ENCODE results near the gene TEAD1. TPM values are rescaled to one million over a fixed set of nuclear protein-coding genes. Genes with fewer than 3 reads are reported as not detected.

Gene TEAD1
- total and polyA plus RNA-seq, 2 experiments from 2014 or later, result 24.5 to 103 TPM

DNA sequence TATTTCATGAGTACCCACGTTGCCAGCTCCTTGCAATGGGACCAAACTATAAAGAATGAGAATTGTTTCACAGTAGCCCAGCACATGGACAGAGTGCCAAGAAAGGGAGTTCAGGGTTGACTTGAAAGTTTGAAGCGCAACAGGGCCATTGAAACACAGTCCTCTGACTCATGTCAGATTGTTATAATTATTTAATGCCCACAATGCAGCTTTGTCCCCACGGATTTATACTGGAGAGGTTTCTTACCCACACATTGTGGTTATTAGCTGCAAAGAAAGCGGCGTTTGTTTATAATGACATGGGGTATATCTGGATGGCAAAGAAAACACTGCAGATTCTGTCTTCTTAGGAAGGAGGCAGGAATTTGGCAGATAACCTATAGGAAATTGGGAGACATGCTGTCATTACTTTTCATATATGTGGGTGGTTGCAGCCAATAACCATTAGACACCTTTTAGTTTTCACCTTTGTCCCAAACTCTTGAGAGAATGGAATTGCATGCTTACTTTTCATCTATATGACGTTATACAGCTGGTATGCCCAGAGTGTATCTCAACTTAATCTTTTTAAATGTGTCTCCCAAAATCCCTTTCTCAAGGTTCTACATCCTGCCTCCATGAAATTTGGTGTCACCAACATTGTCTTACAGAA is 143.6 kb downstream of the TEAD1 start:
- Mint-ChIP-seq H3K36me3 (ENCODE audit: low read depth) (no peaks in the 10 kb centered on the region), H3K27me3 (ENCODE audit: insufficient read depth, low read depth, poor library complexity) (peaks cover 2% of the 10 kb centered on the region), H3K4me1 (peaks cover 56% of the 10 kb centered on the region), H3K9me3 (no peaks in the 10 kb centered on the region), H3K27ac (no peak overlapping the region), H3K4me3 (no peak overlapping the region)
- Histone ChIP-seq H3K4me2 (no peak overlapping the region), H4K20me1 (replicated peaks; ENCODE audit: insufficient read depth) (peaks cover 13% of the 10 kb centered on the region), H3K4me1 (ENCODE audit: insufficient read depth) (peaks cover 35% of the 10 kb centered on the region), H2AFZ (no peak overlapping the region), H3F3A (replicated peaks; ENCODE audit: low read depth) (no peaks in the 10 kb centered on the region), H3K27ac (ENCODE audit: low read depth) (no peak overlapping the region), H3K36me3 (ENCODE audit: insufficient read depth) (no peaks in the 10 kb centered on the region), H3K4me3 (no peak overlapping the region), H3K79me2 (replicated peaks; ENCODE audit: insufficient read depth) (peaks cover 85% of the 10 kb centered on the region), H3K9me2 (ENCODE audit: insufficient read depth) (no peaks in the 10 kb centered on the region), H3K27me3 (ENCODE audit: insufficient read depth) (no peaks in the 10 kb centered on the region)
- TF ChIP-seq, protein P1, sequence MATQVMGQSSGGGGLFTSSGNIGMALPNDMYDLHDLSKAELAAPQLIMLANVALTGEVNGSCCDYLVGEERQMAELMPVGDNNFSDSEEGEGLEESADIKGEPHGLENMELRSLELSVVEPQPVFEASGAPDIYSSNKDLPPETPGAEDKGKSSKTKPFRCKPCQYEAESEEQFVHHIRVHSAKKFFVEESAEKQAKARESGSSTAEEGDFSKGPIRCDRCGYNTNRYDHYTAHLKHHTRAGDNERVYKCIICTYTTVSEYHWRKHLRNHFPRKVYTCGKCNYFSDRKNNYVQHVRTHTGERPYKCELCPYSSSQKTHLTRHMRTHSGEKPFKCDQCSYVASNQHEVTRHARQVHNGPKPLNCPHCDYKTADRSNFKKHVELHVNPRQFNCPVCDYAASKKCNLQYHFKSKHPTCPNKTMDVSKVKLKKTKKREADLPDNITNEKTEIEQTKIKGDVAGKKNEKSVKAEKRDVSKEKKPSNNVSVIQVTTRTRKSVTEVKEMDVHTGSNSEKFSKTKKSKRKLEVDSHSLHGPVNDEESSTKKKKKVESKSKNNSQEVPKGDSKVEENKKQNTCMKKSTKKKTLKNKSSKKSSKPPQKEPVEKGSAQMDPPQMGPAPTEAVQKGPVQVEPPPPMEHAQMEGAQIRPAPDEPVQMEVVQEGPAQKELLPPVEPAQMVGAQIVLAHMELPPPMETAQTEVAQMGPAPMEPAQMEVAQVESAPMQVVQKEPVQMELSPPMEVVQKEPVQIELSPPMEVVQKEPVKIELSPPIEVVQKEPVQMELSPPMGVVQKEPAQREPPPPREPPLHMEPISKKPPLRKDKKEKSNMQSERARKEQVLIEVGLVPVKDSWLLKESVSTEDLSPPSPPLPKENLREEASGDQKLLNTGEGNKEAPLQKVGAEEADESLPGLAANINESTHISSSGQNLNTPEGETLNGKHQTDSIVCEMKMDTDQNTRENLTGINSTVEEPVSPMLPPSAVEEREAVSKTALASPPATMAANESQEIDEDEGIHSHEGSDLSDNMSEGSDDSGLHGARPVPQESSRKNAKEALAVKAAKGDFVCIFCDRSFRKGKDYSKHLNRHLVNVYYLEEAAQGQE (IDR thresholded peaks at IDR 0.05; ENCODE audit: unreplicated experiment), result no peak
- TF ChIP-seq ZNF331 (CRISPR knock-in tag; IDR thresholded peaks at IDR 0.05; ENCODE audit: low read depth) (no peak), ZNF114 (CRISPR knock-in tag; IDR thresholded peaks at IDR 0.05) (no peak)
- TF ChIP-seq, protein P2, sequence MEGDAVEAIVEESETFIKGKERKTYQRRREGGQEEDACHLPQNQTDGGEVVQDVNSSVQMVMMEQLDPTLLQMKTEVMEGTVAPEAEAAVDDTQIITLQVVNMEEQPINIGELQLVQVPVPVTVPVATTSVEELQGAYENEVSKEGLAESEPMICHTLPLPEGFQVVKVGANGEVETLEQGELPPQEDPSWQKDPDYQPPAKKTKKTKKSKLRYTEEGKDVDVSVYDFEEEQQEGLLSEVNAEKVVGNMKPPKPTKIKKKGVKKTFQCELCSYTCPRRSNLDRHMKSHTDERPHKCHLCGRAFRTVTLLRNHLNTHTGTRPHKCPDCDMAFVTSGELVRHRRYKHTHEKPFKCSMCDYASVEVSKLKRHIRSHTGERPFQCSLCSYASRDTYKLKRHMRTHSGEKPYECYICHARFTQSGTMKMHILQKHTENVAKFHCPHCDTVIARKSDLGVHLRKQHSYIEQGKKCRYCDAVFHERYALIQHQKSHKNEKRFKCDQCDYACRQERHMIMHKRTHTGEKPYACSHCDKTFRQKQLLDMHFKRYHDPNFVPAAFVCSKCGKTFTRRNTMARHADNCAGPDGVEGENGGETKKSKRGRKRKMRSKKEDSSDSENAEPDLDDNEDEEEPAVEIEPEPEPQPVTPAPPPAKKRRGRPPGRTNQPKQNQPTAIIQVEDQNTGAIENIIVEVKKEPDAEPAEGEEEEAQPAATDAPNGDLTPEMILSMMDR (conservative IDR thresholded peaks at IDR 0.05; ENCODE audit: low read depth in 2 of 2), result no peak
- ATAC-seq (no peak), DNase-seq (ENCODE audit: low spot score) (no peak)

DNA sequence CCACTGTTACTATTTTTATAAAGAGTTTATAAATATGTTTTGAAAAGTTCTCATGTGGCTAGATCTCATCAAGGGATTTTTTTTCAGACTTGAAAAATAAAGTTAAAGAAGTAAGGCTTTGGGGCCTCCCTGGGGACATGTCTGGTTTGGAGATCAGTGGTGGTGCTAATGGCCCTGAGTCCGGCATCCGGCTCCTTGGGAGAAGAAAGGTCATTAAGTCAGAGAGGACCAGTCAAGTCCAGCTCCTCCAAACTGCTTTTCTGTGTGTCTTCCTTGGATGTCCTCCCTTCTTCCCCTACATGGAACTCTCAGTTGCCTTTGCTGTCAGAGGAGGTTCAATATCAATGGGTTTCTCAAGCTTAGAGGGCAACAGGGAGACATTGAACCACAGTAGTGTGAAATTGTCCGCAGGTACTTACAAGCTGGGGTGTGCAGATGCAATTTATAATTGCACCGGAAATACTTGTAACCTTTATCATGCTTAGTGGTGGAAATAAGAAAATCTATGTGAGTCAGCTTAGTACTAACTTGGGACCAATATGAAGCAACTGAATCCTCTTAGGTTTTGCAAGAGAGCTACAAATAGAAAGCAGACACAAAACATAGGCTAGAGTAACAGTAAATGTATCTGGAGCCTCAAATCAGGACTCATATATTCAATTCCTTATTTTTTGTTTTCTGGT is 144.3 kb downstream of the TEAD1 start:
- Mint-ChIP-seq H3K27ac (no peak overlapping the region), H3K9me3 (no peaks in the 10 kb centered on the region), H3K4me1 (peaks cover 57% of the 10 kb centered on the region), H3K36me3 (ENCODE audit: low read depth) (no peaks in the 10 kb centered on the region), H3K27me3 (ENCODE audit: insufficient read depth, low read depth, poor library complexity) (peaks cover 1% of the 10 kb centered on the region), H3K4me3 (no peak overlapping the region)
- Histone ChIP-seq H3K4me1 (ENCODE audit: insufficient read depth) (peaks cover 40% of the 10 kb centered on the region), H3K27ac (ENCODE audit: low read depth) (no peak overlapping the region), H3K27me3 (ENCODE audit: insufficient read depth) (no peaks in the 10 kb centered on the region), H2AFZ (no peak overlapping the region), H3F3A (replicated peaks; ENCODE audit: low read depth) (no peaks in the 10 kb centered on the region), H3K9me2 (ENCODE audit: insufficient read depth) (no peaks in the 10 kb centered on the region), H4K20me1 (replicated peaks; ENCODE audit: insufficient read depth) (peaks cover 13% of the 10 kb centered on the region), H3K4me2 (no peak overlapping the region), H3K4me3 (no peak overlapping the region), H3K36me3 (ENCODE audit: insufficient read depth) (no peaks in the 10 kb centered on the region), H3K79me2 (replicated peaks; ENCODE audit: insufficient read depth) (peaks cover 85% of the 10 kb centered on the region)
- ATAC-seq, result no peak
- TF ChIP-seq NANOG (IDR thresholded peaks at IDR 0.05; ENCODE audit: borderline replicate concordance), result no peak
- no peak for TF ChIP-seq CREB1 (CRISPR knock-in tag; IDR thresholded peaks at IDR 0.05; ENCODE audit: low read depth)
- TF ChIP-seq, protein P3, sequence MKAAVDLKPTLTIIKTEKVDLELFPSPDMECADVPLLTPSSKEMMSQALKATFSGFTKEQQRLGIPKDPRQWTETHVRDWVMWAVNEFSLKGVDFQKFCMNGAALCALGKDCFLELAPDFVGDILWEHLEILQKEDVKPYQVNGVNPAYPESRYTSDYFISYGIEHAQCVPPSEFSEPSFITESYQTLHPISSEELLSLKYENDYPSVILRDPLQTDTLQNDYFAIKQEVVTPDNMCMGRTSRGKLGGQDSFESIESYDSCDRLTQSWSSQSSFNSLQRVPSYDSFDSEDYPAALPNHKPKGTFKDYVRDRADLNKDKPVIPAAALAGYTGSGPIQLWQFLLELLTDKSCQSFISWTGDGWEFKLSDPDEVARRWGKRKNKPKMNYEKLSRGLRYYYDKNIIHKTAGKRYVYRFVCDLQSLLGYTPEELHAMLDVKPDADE (IDR thresholded peaks at IDR 0.05), result no peak
- TF ChIP-seq EZH2phosphoT487 (IDR thresholded peaks at IDR 0.05; ENCODE audit: unreplicated experiment), result no peak
- no peak for TF ChIP-seq POLR2AphosphoS5 (IDR thresholded peaks at IDR 0.05; ENCODE audit: low read depth)
- no peak for TF ChIP-seq EZH2 (IDR thresholded peaks at IDR 0.05; ENCODE audit: low read depth, unreplicated experiment)
- TF ChIP-seq ZNF114 (CRISPR knock-in tag; IDR thresholded peaks at IDR 0.05), result no peak
- TF ChIP-seq, protein P1 (IDR thresholded peaks at IDR 0.05; ENCODE audit: unreplicated experiment), result no peak
- no peak for DNase-seq (ENCODE audit: low spot score)
